Stimulated activated CD8-positive, alpha-beta memory T cell treated with anti-CD3 and anti-CD28 coated beads, Interleukin-15, amount 100 ng/mL, for 1 hour (primary cell): ENCODE data around the gene MAN1C1.

ENCODE experiments used
- DNase-seq: peaks from one replicate; pipeline ENCODE4 v3.0.0-alpha.2; 2020; ENCODE audit warnings: low read depth

The MAN1C1 gene

DNA sequence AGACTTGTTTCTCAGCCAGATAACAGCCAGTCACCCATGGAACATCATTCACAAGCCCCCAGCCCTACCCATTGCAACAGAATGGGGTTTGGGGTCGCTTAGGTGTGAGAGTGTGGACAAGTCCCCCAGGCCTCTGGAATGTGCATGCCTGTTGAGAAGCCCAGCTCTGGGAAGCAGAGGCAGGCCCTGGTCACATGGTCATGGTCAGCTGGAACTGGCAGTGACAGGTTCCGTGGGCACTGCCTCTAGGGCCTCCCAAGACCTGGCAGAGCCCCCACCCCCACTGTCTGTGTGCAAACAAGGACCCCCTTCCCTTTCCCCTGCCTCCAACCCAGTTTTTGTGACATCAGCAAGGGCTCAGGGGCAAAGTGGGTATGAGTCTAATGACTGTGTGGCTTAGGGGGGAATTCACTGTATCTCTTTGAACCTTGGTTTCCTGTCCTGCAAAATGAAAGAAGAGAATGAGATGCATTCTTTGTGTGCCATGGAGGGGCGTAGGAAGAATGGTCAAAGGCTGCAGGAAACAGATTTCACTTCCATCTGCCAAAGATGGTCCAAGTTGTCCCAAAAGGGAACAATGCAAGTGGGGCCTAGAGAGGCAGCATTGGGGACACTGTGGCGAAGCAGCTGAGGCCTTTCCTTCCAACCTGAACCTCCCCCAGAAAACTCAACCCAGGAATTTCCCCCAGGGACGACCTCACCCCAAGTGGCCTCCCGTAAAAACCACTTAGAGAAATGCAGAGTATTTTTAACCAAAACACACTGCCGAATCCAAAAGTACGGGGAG, 148.7 kb downstream of the MAN1C1 start:
- no peak for DNase-seq

DNA sequence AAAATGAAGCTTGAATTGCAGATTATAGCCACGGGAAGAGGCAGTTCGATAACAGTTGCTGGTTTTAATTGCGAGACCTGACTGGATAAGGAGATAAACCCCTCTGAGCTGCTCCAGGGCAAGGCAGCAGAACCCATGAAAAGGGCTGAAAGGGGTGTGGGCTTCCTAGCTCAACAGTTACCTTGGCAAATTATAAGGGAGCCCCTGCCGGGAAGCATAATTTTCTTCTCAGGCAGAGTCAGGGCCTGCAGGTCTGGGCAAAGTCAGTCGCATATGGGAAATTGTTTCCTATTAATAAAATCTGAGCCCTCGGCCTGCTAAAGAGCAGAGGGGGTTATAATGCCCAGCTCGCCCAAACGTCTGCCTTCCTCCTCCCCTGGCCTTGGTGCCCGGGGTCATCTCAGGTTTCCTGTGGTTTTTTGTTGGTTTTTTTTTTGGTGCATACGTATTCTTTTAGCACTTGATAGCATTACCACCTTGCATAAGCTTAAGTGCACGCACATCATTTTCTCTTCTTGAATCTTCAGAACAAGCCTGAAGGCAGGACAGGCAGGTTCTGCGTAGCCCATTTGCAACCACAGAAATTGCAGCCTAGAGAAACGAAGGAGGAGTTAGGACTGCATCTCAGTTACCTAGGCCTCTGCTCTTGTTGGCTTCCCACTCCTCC, 149.5 kb downstream of the MAN1C1 start:
- no peak for DNase-seq

GRCh38 chr1:25766721-25767436, 150.3 kb downstream of the MAN1C1 start:
- DNase-seq, result no peak

DNA sequence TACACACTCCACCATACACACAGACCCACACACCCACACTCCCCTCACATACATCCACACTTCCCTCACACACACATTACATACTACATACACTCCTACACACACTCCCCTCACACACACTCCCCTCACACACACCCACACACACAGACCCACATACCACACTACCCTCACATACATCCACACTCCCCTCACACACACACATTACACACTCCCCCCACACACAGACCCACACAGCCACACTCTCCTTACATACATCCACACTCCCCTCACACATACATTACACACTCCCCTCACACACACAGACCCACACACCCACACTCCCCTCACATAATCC, 150.8 kb downstream of the MAN1C1 start:
- DNase-seq, result no peak

GRCh38 chr1:25768999-25769398, 152.4 kb downstream of the MAN1C1 start:
- DNase-seq, result no peak

DNA sequence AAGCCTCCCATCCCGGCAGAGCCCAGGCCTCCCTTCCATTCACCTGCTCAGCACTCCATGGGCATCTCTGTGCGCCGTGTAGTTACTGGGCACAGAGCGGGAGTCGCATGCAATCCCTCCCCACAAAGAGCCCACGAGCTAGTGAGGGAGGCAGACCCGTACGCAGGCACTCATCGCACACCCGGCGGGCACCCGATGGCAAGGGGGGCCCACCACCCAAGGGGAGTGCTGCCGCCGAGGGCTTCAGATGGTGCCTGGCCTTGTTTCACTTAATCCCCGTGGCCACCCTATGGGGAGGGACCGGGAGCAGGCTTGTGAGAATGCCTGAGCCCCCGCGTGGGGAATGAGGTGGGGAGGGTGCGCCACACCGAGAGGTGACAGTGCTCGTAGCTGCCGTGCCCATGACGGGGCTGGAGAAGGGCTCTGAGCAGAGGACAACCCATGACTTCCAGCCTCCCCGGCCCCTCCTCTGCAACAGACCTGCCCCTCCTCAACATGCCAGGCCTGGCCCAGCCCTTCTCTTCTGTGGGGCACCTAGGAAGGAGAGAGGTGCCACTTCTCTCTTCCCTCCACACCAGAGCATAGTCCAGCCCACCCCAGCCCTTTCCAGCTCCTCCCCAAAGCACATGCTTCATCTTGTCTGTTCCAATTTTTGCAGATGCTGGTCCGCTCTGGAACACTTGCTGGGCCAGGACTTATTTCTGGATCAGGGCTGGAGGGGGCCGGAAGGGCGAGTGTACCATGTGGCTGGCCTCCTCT, 153.2 kb downstream of the MAN1C1 start:
- DNase-seq, result no peak

DNA sequence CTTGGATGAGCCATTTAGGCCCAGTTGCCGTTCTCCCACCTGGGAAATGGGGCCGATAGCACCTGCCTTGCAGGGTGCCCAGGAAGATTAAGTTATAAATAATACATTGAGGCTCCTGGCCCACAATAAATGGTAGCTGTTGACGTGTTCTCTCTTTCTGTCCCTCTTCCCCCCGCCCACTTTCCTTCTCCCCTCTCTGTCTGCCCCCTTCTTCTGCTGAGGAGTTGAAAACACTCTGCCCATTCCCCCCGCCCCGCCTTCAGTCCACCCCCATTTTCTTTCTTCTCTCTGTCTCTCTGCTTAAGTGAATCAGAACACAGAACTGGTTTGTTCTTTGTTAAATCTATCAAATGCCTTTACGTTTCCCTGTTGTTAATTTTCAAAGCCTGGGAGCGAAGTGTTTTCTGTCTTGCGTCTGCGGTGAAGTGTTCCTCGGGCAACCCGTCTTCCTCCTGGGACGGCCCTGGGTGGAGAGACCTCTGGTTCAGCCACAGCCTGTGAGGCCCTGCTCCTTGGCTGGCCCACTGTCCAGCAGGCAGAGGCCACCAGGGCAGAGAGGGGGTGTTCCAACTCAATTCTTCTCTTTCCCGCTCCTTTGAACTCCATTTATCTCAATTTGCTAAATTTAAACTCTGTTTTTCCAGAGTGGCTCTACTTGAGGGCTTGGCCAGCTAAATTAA, 154.1 kb downstream of the MAN1C1 start:
- DNase-seq, result no peak

DNA sequence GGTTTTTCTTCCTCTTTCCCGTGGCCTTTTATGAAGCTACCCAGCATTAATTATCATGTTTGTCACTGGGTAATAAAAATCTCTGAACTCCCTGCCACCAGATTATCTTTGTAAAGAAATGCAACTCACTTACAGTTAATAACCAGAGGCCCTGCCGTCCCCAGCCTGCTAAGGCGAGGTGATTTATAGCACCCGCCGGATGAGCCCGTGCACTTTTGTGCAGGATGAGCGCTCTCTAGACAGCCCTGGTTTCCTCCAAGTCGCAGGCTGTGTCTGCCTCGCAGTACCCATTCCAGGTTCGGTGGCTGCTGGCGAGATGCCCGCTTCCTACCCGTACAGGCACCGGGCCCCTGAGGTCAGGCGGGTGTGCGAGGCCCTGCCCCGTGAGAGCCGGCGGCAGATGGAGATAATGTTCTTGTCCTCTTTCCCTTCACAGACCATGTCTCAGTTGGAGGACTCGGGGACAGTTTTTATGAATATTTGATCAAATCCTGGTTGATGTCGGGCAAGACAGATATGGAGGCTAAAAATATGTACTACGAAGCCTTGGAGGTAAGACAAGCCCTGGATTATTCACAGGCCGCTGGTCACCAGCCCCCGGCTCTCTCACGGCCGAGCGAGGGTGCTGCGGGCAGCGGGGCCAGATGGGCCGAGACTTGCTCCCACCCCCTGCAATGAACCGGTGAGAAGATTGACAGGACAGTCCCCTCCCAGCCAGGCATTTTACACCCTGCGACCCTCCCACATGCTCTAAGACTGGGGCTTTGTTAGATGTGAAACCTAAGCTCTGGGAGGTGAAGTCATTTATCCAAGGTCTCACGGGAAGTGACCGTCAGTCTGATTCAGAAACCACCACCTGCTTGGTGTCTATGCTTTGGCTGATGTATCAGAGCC, 154.9 kb downstream of the MAN1C1 start:
- no peak for DNase-seq

DNA sequence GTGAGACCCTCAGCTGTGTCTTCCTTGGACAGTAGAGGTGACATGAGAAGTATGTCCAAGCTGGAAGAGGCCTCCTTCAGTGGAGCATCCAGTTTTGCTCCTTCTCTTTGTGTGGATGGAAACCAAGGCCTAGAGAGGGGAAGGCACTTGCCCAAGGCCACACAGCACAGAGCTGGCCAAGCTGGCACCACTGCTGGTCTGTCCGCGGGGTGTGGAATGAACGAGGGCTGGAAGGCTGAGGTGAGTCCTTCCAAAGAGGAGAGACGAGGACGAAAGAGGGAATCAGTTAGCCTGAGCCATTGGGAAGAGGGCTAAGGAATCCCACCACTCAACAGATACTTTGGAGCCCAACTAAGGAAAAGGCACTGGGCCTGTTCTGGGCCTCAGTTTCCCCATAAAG, 155.6 kb downstream of the MAN1C1 start:
- DNase-seq, result no peak

DNA sequence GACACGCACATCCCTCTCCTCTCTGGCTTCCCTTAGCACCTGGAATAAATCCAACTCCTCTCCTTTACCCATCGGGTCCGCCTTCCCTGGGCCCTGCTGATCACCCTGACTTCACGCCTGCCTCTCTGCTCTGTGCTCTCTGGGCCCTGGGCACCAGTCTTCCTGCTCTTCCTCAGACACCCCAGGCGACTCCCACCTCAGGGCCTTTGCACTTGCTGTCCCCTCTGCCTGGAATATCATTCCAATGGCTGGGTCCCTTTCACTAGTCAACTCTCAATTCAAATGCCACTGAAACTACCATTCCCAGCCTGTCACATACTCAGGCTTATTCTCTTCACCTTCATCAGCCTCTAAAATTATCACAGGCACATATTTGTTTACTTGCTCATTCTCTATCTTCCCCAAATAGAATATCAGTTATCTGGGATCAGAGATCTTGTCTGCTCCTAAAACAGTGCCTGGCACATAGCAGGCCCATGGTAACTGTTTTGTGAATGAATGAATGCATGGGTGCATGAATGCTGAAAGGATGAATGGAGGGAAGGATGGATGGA, 156.2 kb downstream of the MAN1C1 start:
- no peak for DNase-seq

- no peak for DNase-seq
Observed at GRCh38 chr1:25773441-25774125, 157.0 kb downstream of the MAN1C1 start.

DNA sequence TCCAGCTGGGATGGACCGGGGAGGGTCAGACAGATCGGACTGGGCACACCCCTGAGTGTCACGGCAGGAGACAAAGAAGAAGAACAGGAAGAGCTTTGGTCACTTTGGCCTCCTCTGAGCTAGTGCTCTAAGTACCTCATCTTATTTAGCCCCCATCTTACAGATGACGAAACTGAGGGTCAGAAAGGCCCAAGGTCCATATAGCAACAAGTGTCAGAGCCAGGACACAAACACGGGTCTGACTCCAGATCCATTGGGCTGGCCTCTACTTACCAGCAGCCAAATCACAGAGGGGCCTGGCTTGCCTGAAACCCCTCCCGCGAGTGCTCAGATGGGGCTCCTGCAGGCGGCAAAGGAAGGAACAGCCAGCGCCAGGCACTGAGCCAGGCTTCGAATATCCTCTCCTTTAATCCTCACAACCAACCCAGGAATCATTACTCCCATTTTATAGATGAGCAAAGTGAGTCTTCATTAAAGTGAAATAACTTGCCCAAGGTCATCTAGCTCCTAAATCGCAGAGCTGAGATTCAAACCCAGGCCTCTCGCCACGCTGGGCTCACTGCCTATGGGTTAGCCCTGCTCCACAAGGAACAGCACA, 157.7 kb downstream of the MAN1C1 start:
- DNase-seq, result no peak

DNA sequence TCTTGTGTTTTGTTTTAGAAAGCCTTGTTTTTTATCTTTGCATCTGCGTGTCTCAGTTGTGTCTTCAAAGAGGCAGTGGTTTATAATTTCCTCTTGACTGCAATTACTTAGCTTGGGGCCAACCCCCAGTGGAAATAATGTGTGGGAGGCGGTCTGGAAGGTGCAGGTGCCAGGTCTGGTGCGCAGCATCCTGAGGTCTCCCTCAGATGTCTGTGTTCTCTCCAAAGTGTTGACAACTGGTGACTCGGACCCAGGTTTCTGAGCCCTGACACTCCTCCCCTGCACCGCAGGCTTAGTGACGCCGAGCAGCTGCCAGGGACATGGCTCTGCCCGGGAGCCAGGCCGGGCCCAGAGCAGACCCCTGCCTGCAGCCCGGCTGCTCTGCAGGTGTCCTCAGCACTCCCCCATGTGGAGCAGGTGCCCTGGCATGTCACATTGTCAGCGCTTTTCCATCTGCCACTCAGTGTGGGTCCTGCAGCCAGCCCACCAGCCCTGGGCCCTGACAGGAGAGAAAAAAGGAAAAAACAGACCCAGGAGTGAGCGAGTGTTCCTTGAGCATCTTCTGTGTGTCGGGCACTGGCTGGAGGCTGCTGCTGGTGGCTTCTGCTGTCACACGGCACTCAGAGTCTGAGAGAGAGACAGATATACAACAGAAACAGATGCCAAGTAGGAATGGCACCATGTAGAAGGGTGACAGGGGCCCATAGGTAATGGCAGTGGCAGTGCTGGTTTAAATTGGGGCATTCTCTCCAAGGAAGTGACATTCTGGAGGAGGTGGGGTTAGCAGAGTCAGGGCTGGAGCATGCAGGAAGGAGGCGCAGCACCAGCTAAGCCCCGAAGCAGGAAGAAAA, 158.6 kb downstream of the MAN1C1 start:
- peak; percentile 66 for DNase-seq

GRCh38 chr1:25779388-25779787, 162.8 kb downstream of the MAN1C1 start:
- no peak for DNase-seq

GRCh38 chr1:25779894-25780293, 163.3 kb downstream of the MAN1C1 start:
- DNase-seq, result no peak

GRCh38 chr1:25780318-25781129, 163.9 kb downstream of the MAN1C1 start:
- DNase-seq, result no peak

DNA sequence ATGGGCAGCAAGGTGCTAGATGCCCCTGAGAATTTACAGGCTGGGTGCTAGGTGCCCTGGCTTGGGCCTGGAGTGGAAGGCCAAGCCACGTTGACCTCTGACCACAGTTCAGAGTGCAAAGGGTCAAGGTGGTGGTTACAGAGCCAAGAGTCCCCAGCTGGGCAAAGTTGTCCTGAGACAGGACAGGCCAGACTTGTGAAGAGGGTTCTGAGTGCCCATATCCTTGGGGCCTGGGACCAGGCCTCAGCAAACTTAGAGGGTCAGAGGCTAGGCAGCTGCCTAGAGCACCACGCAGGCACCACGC, 164.5 kb downstream of the MAN1C1 start:
- DNase-seq, result no peak
